Measurements from ENCODE around the gene CCM2.
"Not testable (repeated sequence)": the region's sequence is repeated elsewhere in the genome, so short reads cannot be mapped to it uniquely, and the experiment has no call there.

The CCM2 gene

GRCh38 chr7:45032421-45032820 is 32.4 kb downstream of the CCM2 start:
- TF ChIP-seq, protein P1, sequence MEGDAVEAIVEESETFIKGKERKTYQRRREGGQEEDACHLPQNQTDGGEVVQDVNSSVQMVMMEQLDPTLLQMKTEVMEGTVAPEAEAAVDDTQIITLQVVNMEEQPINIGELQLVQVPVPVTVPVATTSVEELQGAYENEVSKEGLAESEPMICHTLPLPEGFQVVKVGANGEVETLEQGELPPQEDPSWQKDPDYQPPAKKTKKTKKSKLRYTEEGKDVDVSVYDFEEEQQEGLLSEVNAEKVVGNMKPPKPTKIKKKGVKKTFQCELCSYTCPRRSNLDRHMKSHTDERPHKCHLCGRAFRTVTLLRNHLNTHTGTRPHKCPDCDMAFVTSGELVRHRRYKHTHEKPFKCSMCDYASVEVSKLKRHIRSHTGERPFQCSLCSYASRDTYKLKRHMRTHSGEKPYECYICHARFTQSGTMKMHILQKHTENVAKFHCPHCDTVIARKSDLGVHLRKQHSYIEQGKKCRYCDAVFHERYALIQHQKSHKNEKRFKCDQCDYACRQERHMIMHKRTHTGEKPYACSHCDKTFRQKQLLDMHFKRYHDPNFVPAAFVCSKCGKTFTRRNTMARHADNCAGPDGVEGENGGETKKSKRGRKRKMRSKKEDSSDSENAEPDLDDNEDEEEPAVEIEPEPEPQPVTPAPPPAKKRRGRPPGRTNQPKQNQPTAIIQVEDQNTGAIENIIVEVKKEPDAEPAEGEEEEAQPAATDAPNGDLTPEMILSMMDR (IDR thresholded peaks at IDR 0.05), result no peak
- Mint-ChIP-seq H3K27me3 (ENCODE audit: low read depth, poor library complexity) (peaks cover 5% of the 10 kb centered on the region), H3K36me3 (ENCODE audit: low read depth) (peaks cover 6% of the 10 kb centered on the region), H3K4me1 (peaks cover 32% of the 10 kb centered on the region), H3K9me3 (no peaks in the 10 kb centered on the region), H3K27ac (no peak overlapping the region), H3K4me3 (no peak overlapping the region)
- no peak for DNase-seq

DNA sequence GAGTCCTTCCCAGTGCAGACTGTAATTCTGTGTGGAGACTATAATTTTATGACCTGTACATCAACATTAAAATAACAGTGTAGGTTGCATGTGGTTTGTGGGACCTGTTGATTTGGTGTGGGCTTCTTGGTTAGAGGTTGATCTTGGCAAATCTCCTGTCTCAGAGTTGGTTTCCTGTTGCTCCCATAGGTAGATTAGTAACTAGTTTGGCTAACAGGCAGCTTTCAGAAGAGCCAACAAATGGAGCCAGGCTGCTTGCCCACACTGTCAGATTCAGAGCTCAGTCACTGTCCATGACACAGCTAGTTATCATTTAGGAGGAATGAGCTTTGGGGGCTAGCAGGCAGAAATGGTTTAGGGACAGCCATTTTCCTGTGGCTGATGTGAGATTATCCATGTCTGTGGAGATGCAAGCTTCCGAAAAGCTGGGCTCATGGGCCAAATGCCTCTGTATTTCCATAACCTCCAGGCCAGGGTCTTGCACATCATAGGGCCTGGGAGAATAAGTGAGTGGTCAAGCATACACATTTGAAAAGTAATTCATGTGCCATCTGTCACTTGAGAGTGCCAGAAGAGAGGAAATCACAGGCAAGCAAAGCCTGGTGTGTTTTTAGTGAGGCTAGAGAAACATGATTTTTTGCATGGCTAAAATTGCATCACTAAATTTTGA is 33.4 kb downstream of the CCM2 start:
- H3K4me1 Mint-ChIP-seq, result peaks cover 32% of the 10 kb centered on the region
- H3K36me3 Mint-ChIP-seq (ENCODE audit: low read depth), result peaks cover 5% of the 10 kb centered on the region
- no peak overlapping the region for H3K4me3 Mint-ChIP-seq
- H3K27me3 Mint-ChIP-seq (ENCODE audit: low read depth, poor library complexity), result peaks cover 5% of the 10 kb centered on the region
- DNase-seq, result no peak
- TF ChIP-seq, protein P1 (IDR thresholded peaks at IDR 0.05), result no peak
- H3K27ac Mint-ChIP-seq, result peak overlapping the region; percentile 94
- H3K9me3 Mint-ChIP-seq, result no peaks in the 10 kb centered on the region

GRCh38 chr7:45033931-45034290 is 33.9 kb downstream of the CCM2 start:
- Mint-ChIP-seq H3K27ac (peak overlapping the region; percentile 57), H3K4me3 (no peak overlapping the region), H3K36me3 (ENCODE audit: low read depth) (peaks cover 10% of the 10 kb centered on the region), H3K9me3 (no peaks in the 10 kb centered on the region), H3K27me3 (ENCODE audit: low read depth, poor library complexity) (peaks cover 5% of the 10 kb centered on the region), H3K4me1 (peaks cover 32% of the 10 kb centered on the region)
- TF ChIP-seq, protein P1 (IDR thresholded peaks at IDR 0.05), result no peak
- no peak for DNase-seq

DNA sequence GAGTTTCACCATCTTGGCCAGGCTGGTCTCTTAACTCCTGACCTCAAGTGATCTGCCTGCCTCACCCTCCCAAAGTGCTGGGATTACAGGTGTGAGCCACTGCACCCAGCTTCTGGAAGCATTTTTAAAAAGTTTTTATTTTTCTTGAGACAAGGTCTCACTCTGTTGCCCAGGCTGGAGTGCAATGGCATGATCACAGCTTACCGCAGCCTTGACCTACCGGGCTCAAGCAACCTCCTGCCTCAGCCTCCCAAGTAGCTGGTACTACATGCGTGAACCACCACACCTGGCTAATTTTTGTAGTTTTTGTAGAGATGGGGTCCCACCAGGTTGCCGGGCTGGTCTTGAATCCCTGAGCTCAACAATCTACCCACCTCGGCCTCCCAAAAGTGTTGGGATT is 34.7 kb downstream of the CCM2 start:
- Mint-ChIP-seq H3K4me1 (peaks cover 32% of the 10 kb centered on the region), H3K36me3 (ENCODE audit: low read depth) (peaks cover 17% of the 10 kb centered on the region)
- not testable (repeated sequence) for DNase-seq; H3K9me3 Mint-ChIP-seq; H3K27me3 Mint-ChIP-seq (ENCODE audit: low read depth, poor library complexity); H3K27ac Mint-ChIP-seq; H3K4me3 Mint-ChIP-seq

GRCh38 chr7:45035371-45035770 is 35.4 kb downstream of the CCM2 start:
- H3K27me3 Mint-ChIP-seq (ENCODE audit: low read depth, poor library complexity), result peaks cover 8% of the 10 kb centered on the region
- no peak overlapping the region for H3K4me3 Mint-ChIP-seq
- peaks cover 21% of the 10 kb centered on the region for H3K36me3 Mint-ChIP-seq (ENCODE audit: low read depth)
- H3K27ac Mint-ChIP-seq, result no peak overlapping the region
- H3K9me3 Mint-ChIP-seq, result no peaks in the 10 kb centered on the region
- DNase-seq, result no peak
- TF ChIP-seq, protein P1 (IDR thresholded peaks at IDR 0.05), result no peak
- peaks cover 32% of the 10 kb centered on the region for H3K4me1 Mint-ChIP-seq

- no peaks in the 10 kb centered on the region for H3K9me3 Mint-ChIP-seq
- no peak overlapping the region for H3K4me3 Mint-ChIP-seq
- no peak for DNase-seq
- H3K27ac Mint-ChIP-seq, result peak overlapping the region; percentile 41
- peaks cover 32% of the 10 kb centered on the region for H3K4me1 Mint-ChIP-seq
- H3K36me3 Mint-ChIP-seq (ENCODE audit: low read depth), result peaks cover 25% of the 10 kb centered on the region
- H3K27me3 Mint-ChIP-seq (ENCODE audit: low read depth, poor library complexity), result peaks cover 8% of the 10 kb centered on the region
- TF ChIP-seq, protein P1 (IDR thresholded peaks at IDR 0.05), result no peak
Measured at GRCh38 chr7:45035893-45036292, 35.9 kb downstream of the CCM2 start.
